GM12891 (cell line): Measurements from ENCODE around the gene PMF1.

ENCODE experiments used
- PAX5 ChIP-seq: IDR thresholded peaks from 2 replicates; pipeline ENCODE4 v1.6.1; 2011; ENCODE audit warnings: low read length, moderate library complexity, mild to moderate bottlenecking; ENCODE audit not compliant: insufficient read depth, severe bottlenecking
- POLR2A ChIP-seq: IDR thresholded peaks from 2 replicates; pipeline ENCODE4 v1.6.1; 2011; ENCODE audit warnings: low read depth, low read length, control low read depth
- POLR2AphosphoS5 ChIP-seq: IDR thresholded peaks from 2 replicates; pipeline ENCODE4 v1.6.1; 2011; ENCODE audit warnings: low read depth, low read length, control low read depth
- POU2F2 ChIP-seq: IDR thresholded peaks from 2 replicates; pipeline ENCODE4 v1.6.1; 2011; ENCODE audit warnings: low read depth, mild to moderate bottlenecking, control low read depth, low read length, moderate library complexity
- SPI1 ChIP-seq: IDR thresholded peaks from 2 replicates; pipeline ENCODE4 v1.6.1; 2011; ENCODE audit warnings: low read depth, low read length, control low read depth
- TAF1 ChIP-seq: IDR thresholded peaks from 2 replicates; pipeline ENCODE4 v1.6.1; 2011; ENCODE audit warnings: low read depth, low read length, control low read depth

DNA sequence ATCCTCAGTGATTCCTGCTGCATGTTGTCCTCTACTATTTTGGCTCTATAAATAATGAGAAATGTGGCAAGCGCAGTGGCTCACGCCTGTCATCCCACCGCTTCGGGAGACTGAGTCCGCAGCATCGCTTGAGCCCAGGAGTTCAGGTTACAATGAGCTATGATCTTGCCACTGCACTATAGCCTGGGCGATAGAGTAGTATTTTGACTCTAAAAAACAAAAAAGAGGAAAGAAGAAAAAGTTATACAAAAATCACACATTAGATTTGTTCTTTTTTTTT lies 19.7 kb upstream of the PMF1 start:
- TF ChIP-seq TAF1 (no peak), POLR2A (no peak), POLR2AphosphoS5 (no peak), POU2F2 (no peak), SPI1 (no peak), PAX5 (no peak)
